Fibroblast of lung (primary cell): ENCODE results near the gene PSMC3.

Experiments
- CTCF ChIP-seq, 2 donors: IDR thresholded peaks in 1 of 2; conservative IDR thresholded peaks in 1 of 2; 1 replicate in 1 of 2; 2 replicates in 1 of 2; pipeline ENCODE4 v1.5.1; 2011 to 2012; ENCODE audit warnings: low read length in 2 of 2, control low read depth in 1 of 2, inconsistent platforms in 1 of 2, low read depth in 1 of 2, mild to moderate bottlenecking in 1 of 2
- EZH2 ChIP-seq: IDR thresholded peaks from 2 replicates; pipeline ENCODE4 v1.5.1; 2012; ENCODE audit warnings: low read length, control low read depth, mild to moderate bottlenecking; ENCODE audit errors: missing control alignments

- TF ChIP-seq CTCF (conservative IDR thresholded peaks at IDR 0.05 in 1 of 2, IDR thresholded peaks at IDR 0.05 in 1 of 2; ENCODE audit: low read depth in 1 of 2, low read length in 2 of 2) = no peak
- no peak for TF ChIP-seq EZH2
These were observed 36.4 kb downstream of the PSMC3 start for GRCh38 chr11:47389577-47390421.
